Naive thymus-derived CD4-positive, alpha-beta T cell (primary cell): ENCODE results near the gene ADIPOR2. TPM values are rescaled to one million over a fixed set of nuclear protein-coding genes. Genes with fewer than 3 reads are reported as not detected.

Experiments
- ATAC-seq: fragments of 150-1000 bp; cut with Tn5 transposase; 2 replicates; pipeline ENCODE4 v1.10.0; 2021; ENCODE audit warnings: mild to moderate bottlenecking, moderate library complexity
- CTCF ChIA-PET: fragments of 350-600 bp; sonication (Branson Sonifier 250); formaldehyde crosslinking; loops from one replicate; lab custom pipeline; 2021; ENCODE audit warnings: antibody characterized with exemption; lab: Charles Lee
- POLR2A ChIA-PET: fragments of 350-600 bp; sonication (Branson Sonifier 250); formaldehyde crosslinking; loops from one replicate; lab custom pipeline; 2021; ENCODE audit warnings: antibody characterized with exemption, inconsistent platforms; lab: Charles Lee
- DNase-seq, 9 donors: peaks; one replicate each; pipeline versions ENCODE4 v3.0.0 to v3.0.0-alpha.2; 2020 to 2022; ENCODE audit warnings: mixed read lengths in 1 of 9
- H3K27ac ChIP-seq: one replicate; pipeline ENCODE4 v1.7.0; 2013; ENCODE audit warnings: mild to moderate bottlenecking, low read depth, low read length, moderate library complexity
- H3K27me3 ChIP-seq, 2 donors: one replicate each; pipeline ENCODE4 v1.7.0; 2013; ENCODE audit warnings: low read length in 2 of 2, mild to moderate bottlenecking in 2 of 2, moderate library complexity in 2 of 2; ENCODE audit not compliant: control insufficient read depth in 2 of 2, insufficient read depth in 2 of 2
- H3K36me3 ChIP-seq, 3 experiments: 1 replicate in 2 of 3; 2 replicates in 1 of 3; pipeline ENCODE4 v1.7.0; 2013; ENCODE audit warnings: low read length in 3 of 3, mild to moderate bottlenecking in 3 of 3, moderate library complexity in 1 of 3; ENCODE audit not compliant: insufficient read depth in 3 of 3, control insufficient read depth in 2 of 3
- H3K4me1 ChIP-seq, 2 donors: one replicate each; pipeline ENCODE4 v1.7.0; 2013; ENCODE audit warnings: low read length in 2 of 2, mild to moderate bottlenecking in 2 of 2, moderate library complexity in 1 of 2; ENCODE audit not compliant: control insufficient read depth in 2 of 2, insufficient read depth in 2 of 2
- H3K4me3 ChIP-seq: 2 replicates; pipeline ENCODE4 v1.7.0; 2013; ENCODE audit warnings: mild to moderate bottlenecking, low read length
- H3K9me3 ChIP-seq, 3 experiments: 1 replicate in 2 of 3; 2 replicates in 1 of 3; pipeline ENCODE4 v1.7.0; 2013; ENCODE audit warnings: low read length in 3 of 3; ENCODE audit not compliant: control insufficient read depth in 2 of 3
- H3K27ac Mint-ChIP-seq, 9 donors: one replicate each; pipeline ENCODE4 v1.8.0; 2020 to 2022; ENCODE audit warnings: mixed read lengths in 9 of 9, mild to moderate bottlenecking in 8 of 9, moderate library complexity in 5 of 9, inconsistent platforms in 2 of 9
- H3K27me3 Mint-ChIP-seq, 5 donors: one replicate each; pipeline ENCODE4 v1.8.0; 2021 to 2022; ENCODE audit warnings: mixed read lengths in 5 of 5, mild to moderate bottlenecking in 1 of 5
- H3K36me3 Mint-ChIP-seq, 5 donors: one replicate each; pipeline ENCODE4 v1.8.0; 2020 to 2022; ENCODE audit warnings: mixed read lengths in 5 of 5, mild to moderate bottlenecking in 3 of 5, inconsistent platforms in 1 of 5
- H3K4me1 Mint-ChIP-seq, 7 donors: one replicate each; pipeline ENCODE4 v1.8.0; 2020 to 2022; ENCODE audit warnings: mixed read lengths in 7 of 7, mild to moderate bottlenecking in 3 of 7, inconsistent platforms in 1 of 7
- H3K4me3 Mint-ChIP-seq, 10 donors: one replicate each; pipeline ENCODE4 v1.8.0; 2020 to 2022; ENCODE audit warnings: mild to moderate bottlenecking in 10 of 10, mixed read lengths in 10 of 10, moderate library complexity in 6 of 10, inconsistent platforms in 2 of 10
- H3K9me3 Mint-ChIP-seq, 11 donors: one replicate each; pipeline ENCODE4 v1.8.0; 2020 to 2022; ENCODE audit warnings: mixed read lengths in 11 of 11, mild to moderate bottlenecking in 4 of 11, inconsistent platforms in 1 of 11, moderate library complexity in 1 of 11
- intact Hi-C, 2 donors: fragments of 100-400 bp; cut with micrococcal nuclease; formaldehyde crosslinking; loops; one replicate each; pipeline ENCODE4 v1.15.1; 2023
- polyA plus RNA-seq, 2 donors: library from polyadenylated mRNA; unstranded; fragments of 300-500 nt; fragmentation: Illumina TruSeq; gene quantifications; one replicate each; pipeline ENCODE4 v1.2.3, GENCODE V29; 2021
- total RNA-seq, 6 experiments: library from RNA in 5 of 6; stranded (reverse) in 5 of 6; gene quantifications; 1 replicate in 5 of 6; 2 replicates in 1 of 6; pipeline ENCODE4 v1.2.3 and lab custom pipeline; 2021 to 2026

The ADIPOR2 gene
- total and polyA plus RNA-seq, 7 experiments from 2014 or later, result 2.2 to 51.4 (median 22.1) TPM

DNA sequence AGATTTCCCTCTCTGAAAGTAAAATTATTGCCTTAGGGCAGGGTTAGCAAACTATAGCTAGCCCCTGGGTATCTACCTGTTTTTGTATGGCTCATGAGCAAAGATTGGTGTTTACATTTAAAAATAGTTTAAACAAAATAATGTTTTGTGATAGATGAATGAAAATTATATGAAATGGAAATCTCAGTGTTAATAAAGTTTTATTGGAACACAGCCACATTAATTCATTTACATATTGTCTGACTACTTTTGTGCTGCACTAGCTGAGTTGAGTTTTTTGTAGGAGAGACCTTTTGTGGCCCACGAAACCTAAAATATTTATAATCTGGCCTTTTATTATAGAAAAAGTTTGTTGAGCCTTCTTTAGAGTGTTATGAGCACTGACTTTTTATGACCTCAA, 48.5 kb downstream of the ADIPOR2 start:
- DNase-seq (no peak), ATAC-seq (no peak)
- Histone ChIP-seq H3K27me3 (no peaks in the 10 kb centered on the region), H3K36me3 (no peaks in the 10 kb centered on the region), H3K4me3 (no peak overlapping the region), H3K9me3 (no peaks in the 10 kb centered on the region), H3K27ac (no peak overlapping the region), H3K4me1 (peaks cover 0 to 25% of the 10 kb centered on the region in 2 donors)
- intact Hi-C loops, result no loop called here
- H3K27ac Mint-ChIP-seq, result peak overlapping the region in 1 of 9 donors; percentile 11
- ChIA-PET POLR2A (no interaction called here), CTCF (no interaction called here)
- H3K4me1 Mint-ChIP-seq, result peaks cover 17 to 69% (median 52%) of the 10 kb centered on the region in 7 donors
- peaks cover 0 to 2% (median 0%) of the 10 kb centered on the region in 11 donors for H3K9me3 Mint-ChIP-seq
- no peaks in the 10 kb centered on the region for H3K27me3 Mint-ChIP-seq
- H3K4me3 Mint-ChIP-seq, result no peak overlapping the region
- peaks cover 0 to 13% (median 4%) of the 10 kb centered on the region in 5 donors for H3K36me3 Mint-ChIP-seq

DNA sequence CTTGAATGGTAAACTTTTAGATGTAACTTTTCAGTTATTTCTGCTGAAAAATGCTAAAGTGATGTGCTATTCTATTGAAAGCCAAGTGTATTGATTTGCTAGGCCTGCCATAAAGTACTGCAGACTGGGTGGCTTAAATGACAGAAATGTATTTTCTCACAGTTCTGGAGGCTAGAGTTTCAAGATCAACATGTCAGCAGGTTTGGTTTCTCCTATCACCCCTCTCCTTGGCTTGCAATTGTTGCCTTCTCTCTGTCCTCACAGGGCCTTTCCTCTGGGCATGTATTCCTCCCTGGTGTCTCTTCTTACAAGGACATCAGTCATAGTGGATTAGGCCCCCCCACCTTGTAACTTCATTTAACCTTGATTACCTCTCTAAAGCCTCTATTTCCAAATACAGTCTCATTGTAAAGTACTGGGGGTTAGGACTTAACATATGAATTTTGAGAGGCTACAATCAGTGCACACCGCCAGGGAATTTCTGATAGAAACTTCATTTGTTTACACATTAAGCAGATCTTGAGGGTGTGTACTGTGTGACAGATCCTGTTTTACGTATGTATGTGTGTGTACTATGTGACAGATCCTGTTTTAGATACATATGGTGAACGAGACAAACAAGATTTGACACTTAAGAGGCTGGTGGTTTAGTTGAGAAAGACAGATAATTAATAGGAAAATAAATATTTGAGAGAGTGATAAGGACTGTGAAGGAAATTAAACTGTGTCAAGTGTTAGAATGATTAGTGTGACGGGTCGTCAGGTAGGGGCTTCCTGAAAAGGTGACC, 49.5 kb downstream of the ADIPOR2 start:
- no peak overlapping the region for H3K27ac ChIP-seq
- H3K4me3 ChIP-seq, result no peak overlapping the region
- Mint-ChIP-seq H3K4me1 (peaks cover 17 to 70% (median 52%) of the 10 kb centered on the region in 7 donors), H3K27me3 (no peaks in the 10 kb centered on the region), H3K36me3 (peaks cover 0 to 18% (median 9%) of the 10 kb centered on the region in 5 donors), H3K9me3 (peaks cover 0 to 4% (median 0%) of the 10 kb centered on the region in 11 donors), H3K4me3 (no peak overlapping the region), H3K27ac (peak overlapping the region in 7 of 9 donors; percentile 2 to 76 (median 40))
- intact Hi-C loops, result no loop called here
- DNase-seq, result no peak
- ChIA-PET POLR2A (no interaction called here), CTCF (interaction anchor here (0.9 kb wide), 1 partner anchor 51 kb away, joined by 4 read pairs; no protein-coding TSS in a partner anchor)
- H3K9me3 ChIP-seq, result no peaks in the 10 kb centered on the region
- ATAC-seq, result peak; percentile 72
- peaks cover 0 to 4% (median 0%) of the 10 kb centered on the region in 3 experiments for H3K36me3 ChIP-seq
- H3K4me1 ChIP-seq, result peaks cover 0 to 25% of the 10 kb centered on the region in 2 donors
- H3K27me3 ChIP-seq, result no peaks in the 10 kb centered on the region

DNA sequence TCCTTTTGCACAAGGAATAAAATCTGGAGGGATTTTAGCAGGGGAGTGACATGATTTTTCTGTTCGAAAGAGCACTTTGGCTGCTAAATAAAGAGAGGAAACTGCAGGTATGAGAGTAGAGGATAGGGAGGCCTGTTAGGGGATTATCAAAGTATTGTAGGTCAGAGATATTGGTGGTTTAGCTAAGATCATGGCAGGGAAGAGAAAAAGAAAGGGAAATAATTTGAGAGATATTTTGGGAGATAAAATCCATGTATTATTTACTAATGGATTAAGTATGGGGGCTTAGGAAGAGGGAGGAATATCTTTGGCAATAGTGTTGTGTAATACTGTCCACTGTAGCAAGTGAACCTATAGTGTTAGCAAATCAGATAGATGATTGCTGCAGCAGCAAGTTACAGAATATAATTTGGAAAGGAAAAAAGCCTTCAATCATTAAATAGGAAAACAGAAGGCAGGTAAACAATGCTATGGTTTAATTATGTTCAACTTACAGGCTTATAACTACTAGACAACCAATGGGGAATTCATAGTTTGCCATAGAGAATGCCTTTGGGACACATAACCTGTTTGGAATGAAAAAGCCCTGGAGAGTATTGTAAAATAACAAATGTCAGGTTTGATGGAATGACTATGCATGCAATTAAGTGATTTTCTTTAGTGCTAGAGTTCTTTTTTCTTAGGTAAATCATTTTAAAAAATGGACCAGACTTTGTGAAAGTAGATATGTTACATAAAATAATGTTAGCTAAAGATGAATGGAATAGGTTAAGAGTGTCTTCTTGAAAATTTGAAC, 50.5 kb downstream of the ADIPOR2 start:
- no peak for ATAC-seq
- intact Hi-C loops, result no loop called here
- POLR2A ChIA-PET, result interaction anchor here (0.8 kb wide), 1 partner anchor 8 kb away, joined by 3 read pairs; no protein-coding TSS in a partner anchor

DNA sequence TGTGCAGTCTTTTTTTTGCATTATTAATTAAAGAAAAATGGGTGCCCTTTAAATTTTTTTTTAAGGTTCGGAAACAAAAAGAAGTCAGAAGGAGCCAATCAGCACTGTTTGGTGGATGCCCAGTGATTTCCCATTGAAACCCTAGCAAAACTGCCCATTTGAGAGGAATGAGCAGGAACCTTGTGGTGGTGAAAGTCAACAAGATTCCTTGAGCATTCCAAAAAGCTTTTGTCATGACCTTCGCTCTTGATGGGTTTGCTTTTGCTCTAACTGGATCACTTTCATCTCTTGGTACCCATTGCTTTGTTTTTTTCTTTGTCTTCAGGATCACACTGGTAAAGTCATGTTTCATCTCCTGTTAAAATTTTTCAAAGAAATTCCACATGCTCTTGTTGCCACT, 54.1 kb downstream of the ADIPOR2 start:
- POLR2A ChIA-PET, result no interaction called here
- DNase-seq (no peak), ATAC-seq (no peak)
- Histone ChIP-seq H3K36me3 (peaks cover 0 to 4% (median 0%) of the 10 kb centered on the region in 3 experiments), H3K27me3 (no peaks in the 10 kb centered on the region), H3K4me3 (no peak overlapping the region), H3K27ac (no peak overlapping the region), H3K9me3 (peaks cover 0 to 5% (median 0%) of the 10 kb centered on the region in 3 experiments), H3K4me1 (peaks cover 0 to 16% of the 10 kb centered on the region in 2 donors)
- CTCF ChIA-PET, result no interaction called here
- H3K9me3 Mint-ChIP-seq, result peaks cover 0 to 40% (median 14%) of the 10 kb centered on the region in 11 donors
- no peak overlapping the region for H3K27ac Mint-ChIP-seq
- intact Hi-C loops, result loop anchor here in 1 of 2 donors (5.0 kb wide), 1 partner anchor 38 kb away; no protein-coding TSS in a partner anchor
- peaks cover 4 to 52% (median 28%) of the 10 kb centered on the region in 7 donors for H3K4me1 Mint-ChIP-seq
- peaks cover 6 to 45% (median 39%) of the 10 kb centered on the region in 5 donors for H3K36me3 Mint-ChIP-seq
- no peaks in the 10 kb centered on the region for H3K27me3 Mint-ChIP-seq
- no peak overlapping the region for H3K4me3 Mint-ChIP-seq

More for the DNA sequence above, 50.5 kb downstream of the ADIPOR2 start:
- no peak for DNase-seq
- Mint-ChIP-seq H3K36me3 (peaks cover 0 to 23% (median 17%) of the 10 kb centered on the region in 5 donors), H3K9me3 (peaks cover 0 to 13% (median 4%) of the 10 kb centered on the region in 11 donors), H3K27me3 (no peaks in the 10 kb centered on the region), H3K4me3 (peak overlapping the region in 1 of 10 donors; percentile 1), H3K27ac (peak overlapping the region in 8 of 9 donors; percentile 2 to 76 (median 22)), H3K4me1 (peaks cover 17 to 73% (median 47%) of the 10 kb centered on the region in 7 donors)
- Histone ChIP-seq H3K9me3 (no peaks in the 10 kb centered on the region), H3K36me3 (peaks cover 0 to 4% (median 0%) of the 10 kb centered on the region in 3 experiments), H3K27me3 (no peaks in the 10 kb centered on the region), H3K4me1 (peaks cover 0 to 25% of the 10 kb centered on the region in 2 donors), H3K27ac (no peak overlapping the region), H3K4me3 (no peak overlapping the region)
- CTCF ChIA-PET, result interaction anchor here (0.9 kb wide), 1 partner anchor 50 kb away, joined by 4 read pairs; no protein-coding TSS in a partner anchor

DNA sequence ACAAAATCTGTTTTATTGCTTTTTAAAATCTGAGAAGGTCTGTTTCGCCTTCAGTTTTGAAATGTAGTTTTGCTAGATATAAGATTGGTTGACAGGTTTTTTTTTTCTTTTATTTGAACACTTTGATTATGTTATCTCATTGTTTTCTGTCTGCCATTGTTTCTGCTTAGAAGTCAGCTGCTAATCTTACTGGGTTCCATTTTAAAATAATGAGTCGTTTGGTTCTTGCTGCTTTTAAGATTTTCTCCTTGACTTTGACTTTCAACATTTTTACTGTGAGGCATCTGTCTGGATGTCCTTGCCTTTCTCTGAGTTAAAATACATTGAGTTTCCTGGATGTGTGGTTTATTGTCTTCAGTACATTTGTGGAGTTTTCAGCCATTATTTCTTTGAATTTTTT, 56.7 kb downstream of the ADIPOR2 start:
- no peak overlapping the region for H3K4me3 ChIP-seq
- POLR2A ChIA-PET, result no interaction called here
- intact Hi-C loops, result loop anchor here in 1 of 2 donors (5.0 kb wide), 1 partner anchor 40 kb away; no protein-coding TSS in a partner anchor
- H3K36me3 Mint-ChIP-seq, result peaks cover 6 to 44% (median 39%) of the 10 kb centered on the region in 5 donors
- CTCF ChIA-PET, result no interaction called here
- no peak overlapping the region for H3K4me3 Mint-ChIP-seq
- H3K9me3 Mint-ChIP-seq, result peaks cover 0 to 40% (median 14%) of the 10 kb centered on the region in 11 donors
- no peaks in the 10 kb centered on the region for H3K27me3 Mint-ChIP-seq
- H3K4me1 ChIP-seq, result no peaks in the 10 kb centered on the region
- H3K27me3 ChIP-seq, result no peaks in the 10 kb centered on the region
- H3K27ac ChIP-seq, result no peak overlapping the region
- ATAC-seq (no peak), DNase-seq (no peak)
- peaks cover 2 to 35% (median 17%) of the 10 kb centered on the region in 7 donors for H3K4me1 Mint-ChIP-seq
- H3K9me3 ChIP-seq, result peaks cover 0 to 5% (median 0%) of the 10 kb centered on the region in 3 experiments
- peaks cover 0 to 4% (median 0%) of the 10 kb centered on the region in 3 experiments for H3K36me3 ChIP-seq
- H3K27ac Mint-ChIP-seq, result no peak overlapping the region

DNA sequence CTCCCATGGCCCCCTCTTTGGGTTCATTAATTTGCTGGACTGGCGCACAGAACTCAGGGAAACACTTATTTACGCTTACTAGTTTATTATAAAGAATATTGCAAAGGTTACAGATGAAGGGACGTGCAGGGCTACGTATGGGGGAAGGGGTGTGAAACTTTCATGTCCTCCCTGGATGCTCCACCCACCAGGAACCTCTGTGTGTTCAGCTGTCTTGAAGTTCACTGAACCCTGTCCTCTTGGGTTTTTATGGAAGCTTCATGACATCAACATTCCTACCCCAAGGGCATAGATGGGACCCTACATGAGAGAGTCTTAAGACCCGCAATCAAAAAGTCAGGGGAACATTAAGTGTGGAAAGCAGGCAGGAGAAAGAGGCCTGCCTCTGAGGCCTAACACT, 58.1 kb downstream of the ADIPOR2 start:
- Mint-ChIP-seq H3K27me3 (no peaks in the 10 kb centered on the region), H3K4me1 (peaks cover 5 to 39% (median 20%) of the 10 kb centered on the region in 7 donors), H3K36me3 (peaks cover 6 to 44% (median 39%) of the 10 kb centered on the region in 5 donors), H3K9me3 (peaks cover 0 to 40% (median 14%) of the 10 kb centered on the region in 11 donors), H3K27ac (no peak overlapping the region), H3K4me3 (no peak overlapping the region)
- intact Hi-C loops, result loop anchor here in 1 of 2 donors (5.0 kb wide), 1 partner anchor 42 kb away; no protein-coding TSS in a partner anchor
- no peaks in the 10 kb centered on the region for H3K27me3 ChIP-seq
- H3K4me1 ChIP-seq, result no peaks in the 10 kb centered on the region
- H3K4me3 ChIP-seq, result no peak overlapping the region
- CTCF ChIA-PET, result no interaction called here
- peaks cover 0 to 5% (median 0%) of the 10 kb centered on the region in 3 experiments for H3K9me3 ChIP-seq
- H3K27ac ChIP-seq, result no peak overlapping the region
- POLR2A ChIA-PET, result interaction anchor here (0.6 kb wide), 1 partner anchor 18 kb away, joined by 3 read pairs; no protein-coding TSS in a partner anchor
- DNase-seq, result no peak
- ATAC-seq, result no peak
- peaks cover 0 to 5% (median 0%) of the 10 kb centered on the region in 3 experiments for H3K36me3 ChIP-seq
